GM19025 (cell line): ENCODE data around the gene JAML.

Experiments used
- ATAC-seq: cut with Tn5 transposase; IDR thresholded peaks from one replicate; pipeline ENCODE4 v1.9.1; 2021; ENCODE audit warnings: mild to moderate bottlenecking, low read depth, moderate library complexity; ENCODE audit not compliant: unreplicated experiment

JAML gene

GRCh38 chr11:118170231-118170630 is 54.6 kb downstream of the JAML start:
- ATAC-seq: no peak

GRCh38 chr11:118169300-118170140 is 55.3 kb downstream of the JAML start:
- ATAC-seq: no peak

GRCh38 chr11:118168751-118169150 is 56.1 kb downstream of the JAML start:
- no peak for ATAC-seq

GRCh38 chr11:118168316-118168715 is 56.5 kb downstream of the JAML start:
- no peak for ATAC-seq

- ATAC-seq: no peak
Measured at GRCh38 chr11:118167906-118168305, 56.9 kb downstream of the JAML start.

- no peak for ATAC-seq
Measured at GRCh38 chr11:118167253-118167652, 57.6 kb downstream of the JAML start.

GRCh38 chr11:118166641-118167040 is 58.2 kb downstream of the JAML start:
- ATAC-seq: no peak

- no peak for ATAC-seq
Measured at GRCh38 chr11:118164885-118165284, 59.9 kb downstream of the JAML start.

GRCh38 chr11:118163494-118163893 is 61.3 kb downstream of the JAML start:
- ATAC-seq: no peak

GRCh38 chr11:118162846-118163245 is 62.0 kb downstream of the JAML start:
- no peak for ATAC-seq

- ATAC-seq: no peak
Measured at GRCh38 chr11:118161786-118162185, 63.0 kb downstream of the JAML start.

GRCh38 chr11:118157186-118157895 is 67.5 kb downstream of the JAML start:
- ATAC-seq: no peak

GRCh38 chr11:118156531-118157185 is 68.2 kb downstream of the JAML start:
- no peak for ATAC-seq

GRCh38 chr11:118155776-118156530 is 68.9 kb downstream of the JAML start:
- ATAC-seq: no peak

GRCh38 chr11:118154641-118155040 is 70.2 kb downstream of the JAML start:
- no peak for ATAC-seq

- no peak for ATAC-seq
Measured at GRCh38 chr11:118153976-118154375, 70.8 kb downstream of the JAML start.

GRCh38 chr11:118153516-118153915 is 71.3 kb downstream of the JAML start:
- ATAC-seq: no peak

GRCh38 chr11:118152552-118153471 is 72.0 kb downstream of the JAML start, which contains the start of gene SCN4B:
TSS of gene SCN4B (minus strand) at chr11:118152823. CDS start at chr11:118152673, 150 bp downstream.
- ATAC-seq: no peak

- ATAC-seq: no peak
Measured at GRCh38 chr11:118152020-118152551, 72.7 kb downstream of the JAML start.
